ENCODE results near the gene PKNOX2.

The PKNOX2 gene

DNA sequence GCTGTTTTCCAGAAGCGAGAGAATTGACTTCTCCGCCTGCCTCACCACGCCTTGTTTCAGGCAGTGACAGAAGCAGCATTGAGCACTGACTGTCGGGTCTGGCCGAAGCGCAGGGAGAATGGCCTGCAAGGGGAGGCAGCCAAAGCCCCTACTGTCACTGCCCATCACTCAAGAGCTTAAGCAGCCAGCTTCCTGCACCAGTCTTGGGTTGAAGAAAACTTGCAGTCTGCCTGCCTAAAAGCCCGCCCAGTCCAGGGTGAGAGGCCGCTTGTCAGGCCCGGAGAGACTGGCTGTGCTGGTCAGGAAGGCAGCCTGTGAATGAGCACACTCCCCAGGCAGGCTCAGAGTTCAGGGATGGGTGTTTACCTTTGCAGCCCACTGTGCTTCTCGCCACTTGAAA is 108.3 kb downstream of the PKNOX2 start:
- TF ChIP-seq, protein P1, sequence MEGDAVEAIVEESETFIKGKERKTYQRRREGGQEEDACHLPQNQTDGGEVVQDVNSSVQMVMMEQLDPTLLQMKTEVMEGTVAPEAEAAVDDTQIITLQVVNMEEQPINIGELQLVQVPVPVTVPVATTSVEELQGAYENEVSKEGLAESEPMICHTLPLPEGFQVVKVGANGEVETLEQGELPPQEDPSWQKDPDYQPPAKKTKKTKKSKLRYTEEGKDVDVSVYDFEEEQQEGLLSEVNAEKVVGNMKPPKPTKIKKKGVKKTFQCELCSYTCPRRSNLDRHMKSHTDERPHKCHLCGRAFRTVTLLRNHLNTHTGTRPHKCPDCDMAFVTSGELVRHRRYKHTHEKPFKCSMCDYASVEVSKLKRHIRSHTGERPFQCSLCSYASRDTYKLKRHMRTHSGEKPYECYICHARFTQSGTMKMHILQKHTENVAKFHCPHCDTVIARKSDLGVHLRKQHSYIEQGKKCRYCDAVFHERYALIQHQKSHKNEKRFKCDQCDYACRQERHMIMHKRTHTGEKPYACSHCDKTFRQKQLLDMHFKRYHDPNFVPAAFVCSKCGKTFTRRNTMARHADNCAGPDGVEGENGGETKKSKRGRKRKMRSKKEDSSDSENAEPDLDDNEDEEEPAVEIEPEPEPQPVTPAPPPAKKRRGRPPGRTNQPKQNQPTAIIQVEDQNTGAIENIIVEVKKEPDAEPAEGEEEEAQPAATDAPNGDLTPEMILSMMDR (IDR thresholded peaks at IDR 0.05; ENCODE audit: borderline replicate concordance, insufficient read depth, low read depth, low read length): no peak
- no peak overlapping the region for H3K4me3 ChIP-seq (ENCODE audit: low read depth, low read length)

DNA sequence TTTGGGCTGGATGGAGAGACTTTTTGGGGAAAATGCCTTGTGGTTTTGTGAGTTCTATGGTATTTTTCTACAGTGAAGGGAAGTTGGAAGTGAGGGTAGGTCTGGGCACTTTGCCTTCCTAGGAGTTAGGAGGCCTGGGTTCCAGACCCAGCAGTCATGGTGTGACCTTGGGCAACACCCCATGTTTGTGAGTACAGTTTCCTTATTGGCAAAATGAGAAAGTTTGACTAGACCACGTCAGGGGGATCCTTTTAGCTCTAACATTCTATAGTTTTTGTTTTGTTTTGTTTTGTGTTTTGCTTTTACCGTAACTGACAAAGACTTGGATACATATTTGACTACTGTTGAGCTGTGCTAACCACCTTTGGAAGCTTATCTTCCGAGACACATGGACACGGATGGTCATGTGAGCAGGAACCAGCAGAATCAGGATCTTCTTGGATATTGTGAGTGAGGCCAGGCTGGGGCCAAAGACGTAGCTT is 109.0 kb downstream of the PKNOX2 start:
- H3K4me3 ChIP-seq (ENCODE audit: low read depth, low read length): no peak overlapping the region
- TF ChIP-seq, protein P1 (IDR thresholded peaks at IDR 0.05; ENCODE audit: borderline replicate concordance, insufficient read depth, low read depth, low read length): no peak

DNA sequence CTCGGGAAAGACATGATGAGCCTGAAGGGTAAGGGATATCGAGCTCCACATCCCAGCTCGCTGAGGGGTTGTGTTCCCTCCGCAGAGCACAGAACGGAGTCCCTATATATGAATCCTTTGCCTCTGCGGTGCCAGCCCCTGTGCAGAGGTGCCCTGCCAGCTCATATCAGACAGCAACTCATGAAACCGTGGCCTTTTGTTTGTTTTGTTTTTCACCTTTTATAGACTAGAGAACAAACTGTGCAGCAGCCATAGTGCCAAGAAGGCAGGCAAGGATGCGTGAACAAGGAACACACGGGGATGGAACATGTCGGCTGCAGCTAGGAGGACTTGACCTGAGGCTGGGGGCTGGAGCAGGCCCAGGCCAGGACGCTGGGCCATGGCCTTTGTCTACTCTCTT is 109.8 kb downstream of the PKNOX2 start:
- no peak overlapping the region for H3K4me3 ChIP-seq (ENCODE audit: low read depth, low read length)
- TF ChIP-seq, protein P1 (IDR thresholded peaks at IDR 0.05; ENCODE audit: borderline replicate concordance, insufficient read depth, low read depth, low read length): no peak

DNA sequence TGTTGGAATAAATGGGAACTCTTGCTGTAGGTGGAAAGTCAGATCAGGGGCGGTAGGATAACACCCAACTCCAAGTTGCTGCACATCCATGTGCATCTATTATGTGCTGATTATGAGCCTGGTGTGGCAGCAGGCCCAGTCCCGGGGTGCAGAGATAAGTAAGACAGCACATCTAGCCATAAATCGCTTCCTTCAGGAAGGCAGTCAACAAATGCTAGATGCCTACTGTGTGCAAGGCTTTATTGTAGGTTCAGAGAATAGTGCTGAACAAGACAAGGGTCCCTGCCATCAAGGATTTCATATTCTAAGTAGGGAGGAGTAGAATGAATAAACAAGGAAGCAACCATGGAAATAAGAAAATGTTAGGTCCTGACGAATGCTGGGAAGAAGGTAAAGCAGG is 110.2 kb downstream of the PKNOX2 start:
- TF ChIP-seq, protein P1 (IDR thresholded peaks at IDR 0.05; ENCODE audit: borderline replicate concordance, insufficient read depth, low read depth, low read length): no peak
- no peak overlapping the region for H3K4me3 ChIP-seq (ENCODE audit: low read depth, low read length)

DNA sequence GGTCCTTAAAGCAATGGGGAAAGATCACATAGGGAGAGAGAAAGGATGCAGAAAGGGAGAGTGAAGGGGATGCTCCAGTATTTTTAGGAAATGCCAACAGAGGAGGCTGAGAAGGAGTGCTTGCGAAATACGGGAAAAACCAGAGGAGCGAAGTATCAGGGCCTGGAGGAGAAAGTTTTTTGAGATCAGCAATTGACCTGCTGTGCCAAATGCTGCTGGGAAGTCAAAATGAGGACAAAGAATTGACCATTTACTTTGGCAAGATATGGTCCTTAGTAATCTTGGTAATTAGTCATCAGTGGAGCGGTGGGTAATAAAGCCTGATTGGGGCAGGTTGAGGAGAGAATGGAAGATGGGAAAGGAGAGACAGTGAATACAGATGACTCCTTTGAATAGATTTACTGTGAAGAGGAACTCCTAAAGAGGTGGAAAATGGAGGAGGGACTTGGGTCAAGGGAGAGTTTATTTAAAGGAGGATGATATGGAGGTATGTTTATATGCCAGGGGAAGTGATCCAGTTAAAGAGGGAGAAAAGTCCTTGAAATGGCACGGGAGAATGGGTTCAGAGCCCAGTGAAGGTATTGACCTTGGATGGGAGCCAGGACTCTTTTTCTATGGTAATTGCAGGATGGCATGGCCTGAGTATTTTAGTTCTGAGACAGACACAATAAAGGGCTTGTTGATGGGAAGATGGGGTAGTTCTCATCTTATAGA is 111.5 kb downstream of the PKNOX2 start:
- TF ChIP-seq, protein P1 (IDR thresholded peaks at IDR 0.05; ENCODE audit: borderline replicate concordance, insufficient read depth, low read depth, low read length): no peak

DNA sequence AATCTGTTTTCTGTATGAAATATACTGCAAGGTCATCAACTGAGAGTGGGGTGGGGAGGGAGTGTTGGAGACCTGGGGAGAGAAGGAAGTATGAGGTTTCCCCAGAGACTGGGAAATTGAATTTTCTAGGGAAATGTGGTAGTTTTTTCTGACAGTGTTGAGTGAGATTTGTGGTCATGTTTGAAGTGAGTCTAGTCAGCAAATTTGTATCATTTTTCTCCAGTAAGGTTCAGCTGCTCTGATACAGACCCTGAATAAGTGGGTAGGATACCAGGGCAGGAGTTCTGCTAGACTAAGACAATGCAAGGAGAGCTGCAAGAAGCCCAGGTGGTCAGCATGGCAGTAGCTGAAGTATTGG is 112.0 kb downstream of the PKNOX2 start:
- H3K4me3 ChIP-seq (ENCODE audit: low read depth, low read length): no peak overlapping the region

More for the DNA sequence above, 111.5 kb downstream of the PKNOX2 start:
- no peak overlapping the region for H3K4me3 ChIP-seq (ENCODE audit: low read depth, low read length)

More for the DNA sequence above, 112.0 kb downstream of the PKNOX2 start:
- TF ChIP-seq, protein P1 (IDR thresholded peaks at IDR 0.05; ENCODE audit: borderline replicate concordance, insufficient read depth, low read depth, low read length): no peak

Data from GM12875 (cell line).